Endothelial cell of umbilical vein (primary cell): ENCODE results near the gene DIPK1C. TPM values are rescaled to one million over a fixed set of nuclear protein-coding genes. Genes with fewer than 3 reads are reported as not detected.

Source experiments
- BruUV-seq: library from RNA; stranded (reverse); fragments of 400-500 nt; replicated peaks from 2 replicates; lab custom pipeline; 2021; lab: Mats Ljungman, UMichigan
- CTCF ChIA-PET: fragments of 300-600, 350-600 bp; sonication (Branson Sonifier 250); formaldehyde crosslinking; loops from one replicate; lab custom pipeline; 2021; ENCODE audit warnings: antibody characterized with exemption, inconsistent platforms; lab: Charles Lee
- POLR2A ChIA-PET: fragments of 300-600, 350-600 bp; sonication (Branson Sonifier 250); formaldehyde crosslinking; loops from one replicate; lab custom pipeline; 2021; ENCODE audit warnings: antibody characterized with exemption, inconsistent platforms; lab: Charles Lee
- DNase-seq: peaks from one replicate; pipeline ENCODE4 v3.0.0-alpha.2; 2011; ENCODE audit warnings: low read depth, low spot score
- FAIRE-seq: peaks from 2 replicates; lab custom pipeline; 2011; peaks lifted over from hg19 to GRCh38; lab: Jason Lieb, UNC
- H2AFZ ChIP-seq: 2 replicates; pipeline ENCODE4 v1.6.0; 2012; ENCODE audit warnings: low read depth, low read length, control low read depth, inconsistent platforms
- H3K27ac ChIP-seq: 2 replicates; pipeline ENCODE4 v1.5.1; 2011; ENCODE audit warnings: low read depth, mild to moderate bottlenecking, control low read depth, low read length, moderate library complexity; ENCODE audit not compliant: insufficient read depth
- H3K27me3 ChIP-seq, 2 experiments: 2 replicates each; pipeline versions ENCODE4 v1.6.0 to v1.6.1; 2011; ENCODE audit warnings: low read length in 2 of 2, mixed read lengths in 1 of 2; ENCODE audit not compliant: control insufficient read depth in 2 of 2, insufficient read depth in 2 of 2
- H3K36me3 ChIP-seq, 2 experiments: 2 replicates in 1 of 2; 3 replicates in 1 of 2; pipeline ENCODE4 v1.5.1; 2011; ENCODE audit warnings: low read length in 2 of 2, mild to moderate bottlenecking in 1 of 2, moderate library complexity in 1 of 2; ENCODE audit not compliant: control insufficient read depth in 2 of 2, insufficient read depth in 2 of 2; ENCODE audit errors: extremely low read depth in 1 of 2
- H3K4me1 ChIP-seq: 3 replicates; pipeline ENCODE4 v1.5.1; 2011; ENCODE audit warnings: mild to moderate bottlenecking, low read length; ENCODE audit not compliant: control insufficient read depth, insufficient read depth; ENCODE audit errors: extremely low read depth
- H3K4me2 ChIP-seq: 2 replicates; pipeline ENCODE4 v1.6.1; 2011; ENCODE audit warnings: low read length, control low read depth, mixed read lengths; ENCODE audit not compliant: insufficient read depth
- H3K4me3 ChIP-seq, 3 experiments: fragments of 200-600 bp in 1 of 3; sonication (generic), shearing (Covaris generic) in 1 of 3; replicated peaks in 1 of 3; 2 replicates each; pipeline ENCODE4 v1.5.1; 2011 to 2016; ENCODE audit warnings: control low read depth in 3 of 3, low read length in 3 of 3, mild to moderate bottlenecking in 2 of 3, inconsistent platforms in 1 of 3, low read depth in 1 of 3, moderate library complexity in 1 of 3; ENCODE audit not compliant: insufficient read depth in 1 of 3
- H3K79me2 ChIP-seq: 2 replicates; pipeline ENCODE4 v1.6.0; 2012; ENCODE audit warnings: low read length, inconsistent platforms; ENCODE audit not compliant: control insufficient read depth, insufficient read depth
- H3K9ac ChIP-seq: replicated peaks from 2 replicates; pipeline ENCODE3; 2011; ENCODE audit warnings: low read length, control low read depth; ENCODE audit not compliant: insufficient read depth; ENCODE audit errors: extremely low read depth
- H3K9me1 ChIP-seq: replicated peaks from 3 replicates; pipeline ENCODE4 v1.6.0; 2011; ENCODE audit warnings: mild to moderate bottlenecking, low read length; ENCODE audit not compliant: control insufficient read depth, insufficient read depth; ENCODE audit errors: extremely low read depth
- H3K9me3 ChIP-seq: replicated peaks from 2 replicates; pipeline ENCODE4 v1.5.1; 2012; ENCODE audit warnings: low read length, inconsistent platforms; ENCODE audit not compliant: control insufficient read depth, insufficient read depth
- H4K20me1 ChIP-seq: replicated peaks from 2 replicates; pipeline ENCODE3; 2011; ENCODE audit warnings: mild to moderate bottlenecking, low read length; ENCODE audit not compliant: control insufficient read depth, insufficient read depth; ENCODE audit errors: extremely low read depth
- CTCF ChIP-seq, 2 donors: IDR thresholded peaks; 1 replicate in 1 of 2; 2 replicates in 1 of 2; pipeline ENCODE4 v1.5.1; 2011; ENCODE audit warnings: low read length in 2 of 2, mild to moderate bottlenecking in 2 of 2, moderate library complexity in 2 of 2, control low read depth in 1 of 2, inconsistent platforms in 1 of 2, low read depth in 1 of 2; ENCODE audit not compliant: insufficient read depth in 1 of 2; ENCODE audit errors: extremely low read depth in 1 of 2
- EZH2 ChIP-seq: IDR thresholded peaks from 2 replicates; pipeline ENCODE4 v1.6.1; 2012; ENCODE audit warnings: borderline replicate concordance, low read depth, mild to moderate bottlenecking, moderate library complexity, low read length, inconsistent platforms; ENCODE audit not compliant: severe bottlenecking
- FOS ChIP-seq: IDR thresholded peaks from 2 replicates; pipeline ENCODE4 v1.6.1; 2011; ENCODE audit warnings: mild to moderate bottlenecking, low read length, moderate library complexity, borderline replicate concordance; ENCODE audit not compliant: insufficient read depth
- GATA2 ChIP-seq: IDR thresholded peaks from 2 replicates; pipeline ENCODE4 v1.7.0; 2011; ENCODE audit warnings: low read depth, mild to moderate bottlenecking, moderate library complexity, mixed read lengths, low read length; ENCODE audit not compliant: insufficient read length, insufficient read depth
- JUN ChIP-seq: IDR thresholded peaks from 2 replicates; pipeline ENCODE4 v1.6.1; 2011; ENCODE audit warnings: borderline replicate concordance, low read depth; ENCODE audit not compliant: insufficient read length, insufficient read depth
- MAX ChIP-seq: IDR thresholded peaks from 2 replicates; pipeline ENCODE4 v1.6.1; 2011; ENCODE audit not compliant: insufficient read depth, insufficient read length
- MYC ChIP-seq: IDR thresholded peaks from one replicate; pipeline ENCODE4 v1.6.1; 2011; ENCODE audit warnings: mild to moderate bottlenecking, low read depth, low read length
- POLR2A ChIP-seq: IDR thresholded peaks from 2 replicates; pipeline ENCODE4 v1.6.1; 2012; ENCODE audit warnings: low read depth, mild to moderate bottlenecking, control low read depth, low read length
- POLR2AphosphoS5 ChIP-seq: IDR thresholded peaks from 2 replicates; pipeline ENCODE4 v1.6.1; 2012; ENCODE audit warnings: low read depth, mild to moderate bottlenecking, control low read depth, low read length, moderate library complexity; ENCODE audit not compliant: insufficient read depth
- dilution Hi-C: fragments of 300-500 bp; cut with MboI; formaldehyde crosslinking; loops from one replicate; pipeline ENCODE4 v1.15.0; 2019; ENCODE audit warnings: low sequenced_read_pairs; ENCODE audit not compliant: extremely low pct_ligation_motif_present
- intact Hi-C: fragments of 100-400 bp; cut with micrococcal nuclease; formaldehyde crosslinking; loops from one replicate; pipeline ENCODE4 v1.10.0; 2022
- polyA plus RNA-seq, 4 experiments: library from polyadenylated mRNA; depleted of rRNA in 3 of 4; stranded (reverse) in 3 of 4; unstranded in 1 of 4; fragments of >200 nt; gene quantifications; 2 replicates each; pipeline versions ENCODE4 v1.2.1 to v1.2.3, GENCODE V29; 2011 to 2012; ENCODE audit warnings: missing spikeins in 1 of 4
- total RNA-seq: library from RNA; stranded (reverse); gene quantifications from 2 replicates; pipeline ENCODE4 v1.2.3, GENCODE V29; 2021

The DIPK1C gene
- total and polyA plus RNA-seq, 2 donors (not counting 3 experiments of a cell fraction or from before 2014, with no cell fraction given): not detected

- no peak overlapping the region for H3K4me2 ChIP-seq
- POLR2A ChIA-PET: no interaction called here
- H3K27ac ChIP-seq: no peak overlapping the region
- no peaks in the 10 kb centered on the region for H3K9me1 ChIP-seq
- CTCF ChIA-PET: no interaction called here
- H3K9me3 ChIP-seq: no peaks in the 10 kb centered on the region
- H3K4me1 ChIP-seq: no peaks in the 10 kb centered on the region
- FAIRE-seq (no peak), DNase-seq (no peak)
- BruUV-seq: no TSS peak
- no peaks in the 10 kb centered on the region for H3K27me3 ChIP-seq
- H3K36me3 ChIP-seq: no peaks in the 10 kb centered on the region
- no peaks in the 10 kb centered on the region for H3K79me2 ChIP-seq
- TF ChIP-seq MYC: no peak
- no peak for TF ChIP-seq EZH2
- TF ChIP-seq POLR2A: no peak
- no peak for TF ChIP-seq GATA2
- TF ChIP-seq CTCF (IDR thresholded peaks at IDR 0.05; ENCODE audit: extremely low read depth in 1 of 2, insufficient read depth in 1 of 2, low read depth in 1 of 2, low read length in 2 of 2): no peak
- TF ChIP-seq MAX: no peak
- no peak for TF ChIP-seq POLR2AphosphoS5
- no peak for TF ChIP-seq JUN
- TF ChIP-seq FOS: no peak
- no peak overlapping the region for H3K9ac ChIP-seq
- no peaks in the 10 kb centered on the region for H4K20me1 ChIP-seq
- dilution Hi-C loops (no loop called here), intact Hi-C loops (no loop called here)
- no peak overlapping the region for H3K4me3 ChIP-seq
- no peak overlapping the region for H2AFZ ChIP-seq
Observed at GRCh38 chr18:74435740-74436139, 21.4 kb downstream of the DIPK1C start.
